K562 (cell line): ENCODE results near the gene ZNF213. TPM values are rescaled to one million over a fixed set of nuclear protein-coding genes. Genes with fewer than 3 reads are reported as not detected.

Experiments
- ARID4B ChIP-seq: sonication (generic); formaldehyde crosslinking; IDR thresholded peaks from 2 replicates; pipeline ENCODE4 v1.8.0; 2022; ENCODE audit warnings: mild to moderate bottlenecking, missing genetic modification reagents
- CHD4 ChIP-seq: fragments of 200-600 bp; sonication (generic); IDR thresholded peaks from 3 replicates; pipeline ENCODE4 v1.6.1; 2012; ENCODE audit warnings: low read depth, mild to moderate bottlenecking, mixed read lengths, low read length, inconsistent platforms; ENCODE audit not compliant: insufficient read depth, insufficient replicate concordance, poor library complexity, severe bottlenecking
- CTCFL ChIP-seq: IDR thresholded peaks from 2 replicates; pipeline ENCODE4 v1.6.1; 2011; ENCODE audit warnings: borderline replicate concordance, low read depth, mild to moderate bottlenecking, moderate library complexity, low read length; ENCODE audit not compliant: insufficient read depth, poor library complexity, severe bottlenecking
- DPF2 ChIP-seq: fragments of 450-650 bp; IDR thresholded peaks from 2 replicates; pipeline ENCODE4 v1.6.1; 2016
- E2F3 ChIP-seq: fragments of 250-450 bp; sonication (Bioruptor Pico); IDR thresholded peaks from 2 replicates; pipeline ENCODE4 v1.4.0; 2020; ENCODE audit warnings: mild to moderate bottlenecking
- EGR1 ChIP-seq: fragments of 450-650 bp; conservative IDR thresholded peaks from 2 replicates; pipeline ENCODE4 v1.6.1; 2017; ENCODE audit warnings: mild to moderate bottlenecking
- EP300 ChIP-seq: IDR thresholded peaks from 2 replicates; pipeline ENCODE4 v1.6.1; 2012; ENCODE audit warnings: low read length, improper control_type of control experiment
- HDAC8 ChIP-seq: fragments of 450-650 bp; IDR thresholded peaks from 2 replicates; pipeline ENCODE4 v1.6.1; 2016; ENCODE audit warnings: mild to moderate bottlenecking, missing genetic modification characterization, moderate library complexity, missing compliant biosample characterization
- HSF4 ChIP-seq: fragments of 250-450 bp; sonication (Bioruptor Pico); IDR thresholded peaks from 2 replicates; pipeline ENCODE4 v2.1.2; 2022; ENCODE audit warnings: mild to moderate bottlenecking, moderate library complexity, borderline replicate concordance
- MEF2A ChIP-seq: IDR thresholded peaks from 2 replicates; pipeline ENCODE4 v1.6.1; 2011; ENCODE audit warnings: low read depth, mild to moderate bottlenecking, low read length, moderate library complexity; ENCODE audit not compliant: control insufficient read depth
- NR2F6 ChIP-seq: fragments of 450-650 bp; formaldehyde crosslinking; IDR thresholded peaks from 2 replicates; pipeline ENCODE4 v1.4.0; 2020; ENCODE audit warnings: mild to moderate bottlenecking
- RBM17 ChIP-seq: fragments of 200-400 bp; formaldehyde crosslinking; IDR thresholded peaks from 2 replicates; pipeline ENCODE4 v1.6.1; 2017; ENCODE audit warnings: low read depth, mild to moderate bottlenecking, low read length, borderline replicate concordance
- SMC3 ChIP-seq: conservative IDR thresholded peaks from 2 replicates; pipeline ENCODE4 v1.6.1; 2011; ENCODE audit warnings: low read depth, low read length, improper control_type of control experiment; ENCODE audit not compliant: insufficient read depth
- ZNF184 ChIP-seq: sonication (generic); formaldehyde crosslinking; IDR thresholded peaks from 2 replicates; pipeline ENCODE4 v1.5.0; 2020; ENCODE audit warnings: missing genetic modification reagents
- ZNF316 ChIP-seq: fragments of 450-650 bp; IDR thresholded peaks from 2 replicates; pipeline ENCODE4 v1.6.1; 2016
- ZNF592 ChIP-seq: fragments of 450-650 bp; IDR thresholded peaks from 2 replicates; pipeline ENCODE4 v1.6.1; 2017; ENCODE audit warnings: antibody characterized with exemption, mild to moderate bottlenecking
- polyA plus RNA-seq, 8 experiments: library from polyadenylated mRNA; depleted of rRNA in 4 of 8; stranded (reverse) in 5 of 8; unstranded in 3 of 8; fragments of >200 nt; fragmentation: Nextera tagmentation in 2 of 8; fragmentation: Illumina TruSeq in 1 of 8; extraction: Ambion mirVana in 2 of 8; extraction: Trizol in 1 of 8; gene quantifications; 2 replicates each; pipeline versions ENCODE4 v1.2.1 to v1.2.3, GENCODE V29; 2011 to 2014; ENCODE audit warnings: inconsistent platforms in 1 of 8, missing spikeins in 1 of 8
- total RNA-seq, 7 experiments: library from RNA; depleted of rRNA in 6 of 7; stranded (reverse); fragments of >200 nt in 6 of 7; fragmentation: Illumina TruSeq in 2 of 7; extraction: Trizol in 2 of 7; gene quantifications; 2 replicates each; pipeline versions ENCODE4 v1.2.1 to v1.2.3, GENCODE V29; 2011 to 2021; ENCODE audit warnings: low replicate concordance in 1 of 7

The ZNF213 gene
- total and polyA plus RNA-seq, 9 of the 15 experiments (the other 6 are each of a cell fraction or from before 2014, with no cell fraction given), result 0.49 to 10.0 (median 1.8) TPM

GRCh38 chr16:3157229-3158025 is 22.6 kb downstream of the ZNF213 start (continued):
- TF ChIP-seq CTCFL (no peak), SMC3 (0 out of 2 replicates have a peak, but pooled peaks have one; percentile 17), HDAC8 (no peak), ZNF316 (no peak), E2F3 (no peak), ZNF592 (peak; percentile 75), NR2F6 (CRISPR knock-in tag) (no peak), ARID4B (CRISPR knock-in tag) (peak; percentile 60; the same call in 1 of the 2 replicates), HSF4 (no peak), EGR1 (peak; percentile 77; the same call in 1 of the 2 replicates), CHD4 (peak; percentile 62), RBM17 (no peak), ZNF184 (CRISPR knock-in tag) (no peak), EP300 (peak; percentile 65), DPF2 (peak; percentile 18; the same call in 1 of the 2 replicates), MEF2A (peak; percentile 71)
